Large intestine (tissue), 3 donors: ENCODE measurements around the gene MINDY4B. TPM values are rescaled to one million over a fixed set of nuclear protein-coding genes. Genes with fewer than 3 reads are reported as not detected.

ENCODE experiments used
- DNase-seq, 2 donors: peaks; one replicate each; pipeline versions ENCODE4 v3.0.0 to v3.0.0-alpha.2; 2013
- H3K27ac ChIP-seq: one replicate; pipeline ENCODE4 v1.5.1; 2013; ENCODE audit warnings: low read length
- H3K27me3 ChIP-seq: 2 replicates; pipeline ENCODE4 v1.6.1; 2013; ENCODE audit warnings: low read length; ENCODE audit not compliant: control insufficient read depth, insufficient read depth
- H3K36me3 ChIP-seq: 2 replicates; pipeline ENCODE4 v1.6.1; 2013; ENCODE audit warnings: low read length; ENCODE audit not compliant: control insufficient read depth, insufficient read depth
- H3K4me1 ChIP-seq: one replicate; pipeline ENCODE4 v1.6.1; 2013; ENCODE audit warnings: low read length; ENCODE audit not compliant: control insufficient read depth, insufficient read depth
- H3K4me3 ChIP-seq: one replicate; pipeline ENCODE4 v1.5.1; 2013; ENCODE audit warnings: low read length
- H3K9me3 ChIP-seq: one replicate; pipeline ENCODE4 v1.6.1; 2013; ENCODE audit warnings: mild to moderate bottlenecking, low read depth, low read length, moderate library complexity; ENCODE audit not compliant: control insufficient read depth
- WGBS: methylation state at CpG from one replicate; pipeline ENCODE4 v1.1.5; 2013; ENCODE audit warnings: low lambda C conversion rate; ENCODE audit not compliant: insufficient coverage; 5-methylcytosine and 5-hydroxymethylcytosine counted together
- polyA plus RNA-seq: library from polyadenylated mRNA; unstranded; fragments of 120-200 nt; gene quantifications from one replicate; pipeline ENCODE4 v1.2.1, GENCODE V29; 2013

Gene MINDY4B
- polyA plus RNA-seq, 1 donor = 0.91 TPM

GRCh38 chr3:150826466-150827282 is 78.6 kb downstream of the MINDY4B start:
- no peaks in the 10 kb centered on the region for H3K27me3 ChIP-seq
- DNase-seq = no peak
- no peaks in the 10 kb centered on the region for H3K4me1 ChIP-seq
- H3K4me3 ChIP-seq = no peak overlapping the region
- no peaks in the 10 kb centered on the region for H3K36me3 ChIP-seq
- H3K9me3 ChIP-seq = peaks cover 3% of the 10 kb centered on the region
- no peak overlapping the region for H3K27ac ChIP-seq
- WGBS = no CpG with 5 or more reads among the region's 12 CpGs

DNA sequence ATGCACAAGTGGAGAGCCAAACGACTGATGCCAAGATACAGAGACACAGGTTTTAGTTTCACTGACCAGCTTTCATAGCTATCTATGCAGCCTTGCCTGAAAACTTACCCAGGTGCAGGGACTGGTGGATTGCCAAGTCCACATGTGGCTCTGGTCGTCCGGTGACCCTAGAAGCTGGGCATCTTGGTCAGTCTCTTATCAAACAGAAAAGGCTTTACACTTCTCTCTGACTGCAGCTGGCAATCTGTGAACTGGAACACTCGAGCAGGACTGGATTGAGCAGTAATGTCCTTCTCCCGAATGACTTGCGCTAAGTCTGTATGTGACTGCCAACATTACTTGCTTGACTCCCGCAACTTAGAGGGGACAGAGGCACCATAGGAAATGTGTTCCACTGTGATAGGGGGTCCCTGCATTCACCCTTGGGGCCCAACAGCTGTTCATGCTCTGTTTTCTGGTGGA is 79.3 kb downstream of the MINDY4B start:
- H3K36me3 ChIP-seq = no peaks in the 10 kb centered on the region
- H3K9me3 ChIP-seq = peaks cover 3% of the 10 kb centered on the region
- no peaks in the 10 kb centered on the region for H3K27me3 ChIP-seq
- no peak for DNase-seq
- H3K4me1 ChIP-seq = no peaks in the 10 kb centered on the region
- no peak overlapping the region for H3K4me3 ChIP-seq
- no CpG with 5 or more reads among the region's 7 CpGs for WGBS
- H3K27ac ChIP-seq = no peak overlapping the region

GRCh38 chr3:150825192-150825915 is 79.9 kb downstream of the MINDY4B start:
- no CpG with 5 or more reads among the region's 6 CpGs for WGBS
- Histone ChIP-seq H3K4me1 (no peaks in the 10 kb centered on the region), H3K4me3 (no peak overlapping the region), H3K27ac (no peak overlapping the region), H3K36me3 (no peaks in the 10 kb centered on the region), H3K9me3 (peaks cover 3% of the 10 kb centered on the region), H3K27me3 (no peaks in the 10 kb centered on the region)
- DNase-seq = no peak

DNA sequence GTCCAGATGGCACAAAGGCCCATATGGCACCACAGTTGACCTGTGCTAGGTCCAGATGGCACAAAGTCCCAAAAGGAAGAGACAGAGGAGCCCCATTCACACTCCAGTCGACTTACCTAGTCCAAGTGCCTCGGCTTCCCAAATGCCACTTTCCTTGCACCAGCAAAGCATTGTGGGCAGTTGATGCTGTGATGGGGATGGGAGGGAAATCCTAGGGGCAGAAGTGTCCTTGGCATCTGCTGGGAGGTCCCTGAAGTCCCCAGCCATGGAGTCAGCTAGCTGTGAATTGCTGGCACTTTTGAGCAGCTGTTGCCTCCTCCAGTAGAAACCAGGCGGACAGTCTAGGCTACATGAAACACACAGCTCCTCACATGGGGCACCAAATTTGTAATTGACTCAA is 82.0 kb downstream of the MINDY4B start:
- no peaks in the 10 kb centered on the region for H3K36me3 ChIP-seq
- WGBS = no CpG with 5 or more reads among the region's 3 CpGs
- no peaks in the 10 kb centered on the region for H3K4me1 ChIP-seq
- no peak for DNase-seq
- H3K27ac ChIP-seq = no peak overlapping the region
- no peak overlapping the region for H3K4me3 ChIP-seq
- no peaks in the 10 kb centered on the region for H3K27me3 ChIP-seq
- H3K9me3 ChIP-seq = peaks cover 3% of the 10 kb centered on the region

- no peaks in the 10 kb centered on the region for H3K36me3 ChIP-seq
- no peak for DNase-seq
- no peak overlapping the region for H3K27ac ChIP-seq
- no peaks in the 10 kb centered on the region for H3K4me1 ChIP-seq
- peaks cover 3% of the 10 kb centered on the region for H3K9me3 ChIP-seq
- WGBS = no CpG with 5 or more reads among the region's 1 CpG
- no peaks in the 10 kb centered on the region for H3K27me3 ChIP-seq
- H3K4me3 ChIP-seq = no peak overlapping the region
These were observed 82.6 kb downstream of the MINDY4B start for GRCh38 chr3:150822636-150823035.

Other genes with a start within 250 kb of the MINDY4B start
- gene ERICH6, start 201.5 kb downstream of the MINDY4B start, polyA plus RNA-seq = 0.09 TPM
- 19.7 TPM for gene SIAH2, start 142.3 kb downstream of the MINDY4B start, polyA plus RNA-seq
- 8.7 TPM for gene CLRN1, start 67.3 kb upstream of the MINDY4B start, polyA plus RNA-seq
- 5.4 TPM for gene MED12L, start 180.2 kb upstream of the MINDY4B start, polyA plus RNA-seq